Measurements from ENCODE around the gene AGPS. TPM values are rescaled to one million over a fixed set of nuclear protein-coding genes. Genes with fewer than 3 reads are reported as not detected.
"Not testable (repeated sequence)": the region's sequence is repeated elsewhere in the genome, so short reads cannot be mapped to it uniquely, and the experiment has no call there.

Gene AGPS
- total RNA-seq, 3 donors from 2014 or later (not counting 1 experiment from before 2014, with no cell fraction given) = 27.4 to 36.0 (median 35.6) TPM

DNA sequence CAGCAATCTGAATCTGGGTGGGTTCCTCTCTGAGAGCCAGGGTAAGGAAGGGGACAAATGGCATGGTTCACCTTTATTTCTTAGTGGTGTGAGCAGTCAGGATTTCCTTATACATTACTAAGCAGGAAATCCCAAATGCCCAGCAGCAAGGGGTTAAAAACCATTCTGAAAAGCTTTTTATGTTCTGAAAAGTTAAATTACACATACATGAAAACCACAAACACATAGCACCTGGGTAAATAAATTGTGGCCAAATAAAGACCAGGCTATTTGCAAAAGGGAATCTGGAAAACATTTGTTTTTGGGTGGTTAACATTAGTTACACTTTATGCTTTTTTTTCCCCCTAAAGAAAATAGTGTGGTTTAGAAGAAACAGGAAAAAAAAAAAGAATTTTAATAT is 156.1 kb downstream of the AGPS start:
- Mint-ChIP-seq H3K4me1 (peaks cover 12 to 13% of the 10 kb centered on the region in 2 donors), H3K36me3 (peaks cover 9% of the 10 kb centered on the region), H3K27ac (peak overlapping the region in 1 of 2 donors; percentile 25), H3K4me3 (no peak overlapping the region), H3K27me3 (ENCODE audit: low read depth in 2 of 2) (no peaks in the 10 kb centered on the region), H3K9me3 (no peaks in the 10 kb centered on the region)
- TF ChIP-seq, protein P1, sequence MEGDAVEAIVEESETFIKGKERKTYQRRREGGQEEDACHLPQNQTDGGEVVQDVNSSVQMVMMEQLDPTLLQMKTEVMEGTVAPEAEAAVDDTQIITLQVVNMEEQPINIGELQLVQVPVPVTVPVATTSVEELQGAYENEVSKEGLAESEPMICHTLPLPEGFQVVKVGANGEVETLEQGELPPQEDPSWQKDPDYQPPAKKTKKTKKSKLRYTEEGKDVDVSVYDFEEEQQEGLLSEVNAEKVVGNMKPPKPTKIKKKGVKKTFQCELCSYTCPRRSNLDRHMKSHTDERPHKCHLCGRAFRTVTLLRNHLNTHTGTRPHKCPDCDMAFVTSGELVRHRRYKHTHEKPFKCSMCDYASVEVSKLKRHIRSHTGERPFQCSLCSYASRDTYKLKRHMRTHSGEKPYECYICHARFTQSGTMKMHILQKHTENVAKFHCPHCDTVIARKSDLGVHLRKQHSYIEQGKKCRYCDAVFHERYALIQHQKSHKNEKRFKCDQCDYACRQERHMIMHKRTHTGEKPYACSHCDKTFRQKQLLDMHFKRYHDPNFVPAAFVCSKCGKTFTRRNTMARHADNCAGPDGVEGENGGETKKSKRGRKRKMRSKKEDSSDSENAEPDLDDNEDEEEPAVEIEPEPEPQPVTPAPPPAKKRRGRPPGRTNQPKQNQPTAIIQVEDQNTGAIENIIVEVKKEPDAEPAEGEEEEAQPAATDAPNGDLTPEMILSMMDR (IDR thresholded peaks at IDR 0.05) = no peak
- Histone ChIP-seq H3K4me3 (ENCODE audit: low read length) (no peak overlapping the region), H3K4me1 (ENCODE audit: control insufficient read depth, insufficient read depth, low read length) (peaks cover 13% of the 10 kb centered on the region), H3K27ac (ENCODE audit: low read length) (no peak overlapping the region), H3K27me3 (ENCODE audit: control insufficient read depth, insufficient read depth, low read length) (no peaks in the 10 kb centered on the region), H3K36me3 (ENCODE audit: control insufficient read depth, insufficient read depth, low read length) (no peaks in the 10 kb centered on the region), H3K9me3 (ENCODE audit: control insufficient read depth, insufficient read depth, low read length) (no peaks in the 10 kb centered on the region)
- ATAC-seq (no peak), DNase-seq (no peak)
- intact Hi-C loops (cut with micrococcal nuclease) = no loop called here

DNA sequence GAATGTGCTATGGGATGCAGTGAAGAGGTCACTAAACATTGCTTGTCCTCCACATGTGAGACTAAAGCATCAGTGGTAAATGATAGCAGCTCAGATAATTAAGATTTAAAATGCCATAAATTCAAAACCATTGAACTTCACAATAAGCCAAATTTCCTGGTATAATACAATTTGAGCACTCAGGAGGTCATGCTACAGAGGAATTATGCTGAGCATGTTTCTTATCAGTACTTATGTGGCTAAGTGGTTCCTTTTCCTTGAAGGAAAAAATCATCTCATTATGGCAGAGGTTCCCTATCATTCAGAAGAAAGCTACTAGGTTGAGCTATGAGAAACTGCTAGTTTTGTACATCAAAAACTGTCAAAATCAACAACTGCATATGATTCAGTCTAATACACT is 156.6 kb downstream of the AGPS start:
- intact Hi-C loops (cut with micrococcal nuclease) = no loop called here
- H3K27ac Mint-ChIP-seq = peak overlapping the region; percentile 6 to 25

DNA sequence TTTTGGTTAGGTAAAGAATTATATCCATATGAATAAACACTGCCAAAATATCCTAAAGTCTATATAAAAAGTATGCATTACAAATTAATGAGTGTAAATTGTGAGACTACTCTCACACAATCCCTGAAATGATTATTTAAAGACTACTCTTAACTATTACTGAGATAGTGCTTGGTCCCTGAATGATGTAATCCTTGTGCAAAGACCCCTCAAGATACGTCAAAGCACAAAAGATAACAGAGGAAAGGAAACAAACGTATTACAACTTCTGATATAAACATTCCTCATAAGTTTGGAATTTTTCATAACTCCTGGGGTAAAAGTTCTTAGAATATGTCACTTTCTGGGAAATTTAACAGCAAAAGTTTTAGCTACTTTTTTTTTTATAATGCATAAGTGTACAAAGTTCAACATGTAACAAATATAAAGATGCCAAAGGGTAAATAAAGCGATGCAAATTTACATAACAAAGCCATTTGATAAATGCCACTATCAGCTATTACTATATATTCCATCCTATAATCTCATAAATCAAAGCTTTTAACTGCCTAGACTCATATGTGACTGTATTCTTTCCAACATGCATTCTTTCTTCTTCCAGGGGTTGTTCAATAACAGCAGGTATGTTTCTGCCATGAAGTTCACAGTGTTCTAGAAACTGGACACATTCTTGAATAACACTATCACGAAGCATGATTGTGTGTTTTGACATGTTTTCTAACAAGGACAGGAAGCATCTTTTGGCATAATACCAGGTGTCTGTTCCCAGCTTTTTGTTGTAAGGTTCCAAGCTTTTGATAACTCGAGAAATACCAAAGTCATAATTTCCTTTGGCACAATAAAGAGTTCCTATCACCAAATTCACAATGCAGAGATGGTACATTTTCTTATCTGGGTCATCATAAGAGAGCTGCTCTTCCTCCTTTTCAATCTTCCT is 158.0 kb downstream of the AGPS start:
- H3K27ac ChIP-seq (ENCODE audit: low read length) = no peak overlapping the region
- no peak for ATAC-seq
- Mint-ChIP-seq H3K36me3 (peaks cover 9% of the 10 kb centered on the region), H3K4me1 (peaks cover 12 to 13% of the 10 kb centered on the region in 2 donors), H3K27ac (no peak overlapping the region), H3K4me3 (no peak overlapping the region), H3K27me3 (ENCODE audit: low read depth in 2 of 2) (no peaks in the 10 kb centered on the region), H3K9me3 (no peaks in the 10 kb centered on the region)
- intact Hi-C loops (cut with micrococcal nuclease) = loop anchor here (10.0 kb wide), 1 partner anchor 386 kb away; no protein-coding TSS in a partner anchor
- H3K9me3 ChIP-seq (ENCODE audit: control insufficient read depth, insufficient read depth, low read length) = no peaks in the 10 kb centered on the region
- H3K27me3 ChIP-seq (ENCODE audit: control insufficient read depth, insufficient read depth, low read length) = no peaks in the 10 kb centered on the region
- TF ChIP-seq, protein P1 (IDR thresholded peaks at IDR 0.05) = no peak
- DNase-seq = no peak
- H3K4me3 ChIP-seq (ENCODE audit: low read length) = no peak overlapping the region
- no peaks in the 10 kb centered on the region for H3K36me3 ChIP-seq (ENCODE audit: control insufficient read depth, insufficient read depth, low read length)
- WGBS (ENCODE audit: insufficient coverage) = 95% methylated on average over 3 of the region's 5 CpGs
- H3K4me1 ChIP-seq (ENCODE audit: control insufficient read depth, insufficient read depth, low read length) = peaks cover 13% of the 10 kb centered on the region

More for the DNA sequence above, 156.6 kb downstream of the AGPS start:
- H3K27me3 ChIP-seq (ENCODE audit: control insufficient read depth, insufficient read depth, low read length) = no peaks in the 10 kb centered on the region
- H3K4me3 Mint-ChIP-seq = no peak overlapping the region
- ATAC-seq (no peak), DNase-seq (no peak)
- peaks cover 12 to 13% of the 10 kb centered on the region in 2 donors for H3K4me1 Mint-ChIP-seq
- H3K9me3 ChIP-seq (ENCODE audit: control insufficient read depth, insufficient read depth, low read length) = no peaks in the 10 kb centered on the region
- no peaks in the 10 kb centered on the region for H3K27me3 Mint-ChIP-seq (ENCODE audit: low read depth in 2 of 2)
- H3K36me3 Mint-ChIP-seq = peaks cover 9% of the 10 kb centered on the region
- TF ChIP-seq, protein P1 (IDR thresholded peaks at IDR 0.05) = no peak
- H3K36me3 ChIP-seq (ENCODE audit: control insufficient read depth, insufficient read depth, low read length) = no peaks in the 10 kb centered on the region
- no peaks in the 10 kb centered on the region for H3K9me3 Mint-ChIP-seq
- no peak overlapping the region for H3K4me3 ChIP-seq (ENCODE audit: low read length)
- H3K4me1 ChIP-seq (ENCODE audit: control insufficient read depth, insufficient read depth, low read length) = peaks cover 13% of the 10 kb centered on the region
- no peak overlapping the region for H3K27ac ChIP-seq (ENCODE audit: low read length)

DNA sequence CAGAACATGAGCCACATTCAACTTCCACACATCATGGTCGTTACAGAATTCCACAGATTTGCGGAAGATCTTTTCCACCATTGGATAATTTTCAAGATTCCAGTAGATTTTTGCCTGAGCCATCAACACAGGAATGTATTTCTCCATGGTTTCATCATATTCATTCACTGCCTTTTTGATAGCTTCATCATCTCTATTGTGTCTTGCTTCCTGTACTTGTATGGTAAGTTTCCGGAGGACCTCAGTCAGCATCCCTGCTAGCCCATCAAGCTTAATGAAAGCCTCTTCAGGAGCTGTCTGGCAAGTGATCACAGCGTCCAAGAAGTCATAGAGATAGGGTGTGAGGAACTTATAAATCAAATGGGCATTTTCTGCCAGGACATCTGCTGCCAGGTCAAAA is 158.8 kb downstream of the AGPS start:
- H3K4me1 Mint-ChIP-seq = peaks cover 12 to 13% of the 10 kb centered on the region in 2 donors
- not testable (repeated sequence) for H3K27ac ChIP-seq (ENCODE audit: low read length); DNase-seq; H3K9me3 ChIP-seq (ENCODE audit: control insufficient read depth, insufficient read depth, low read length); H3K36me3 Mint-ChIP-seq; H3K27me3 Mint-ChIP-seq (ENCODE audit: low read depth in 2 of 2); H3K4me3 ChIP-seq (ENCODE audit: low read length); H3K9me3 Mint-ChIP-seq; H3K36me3 ChIP-seq (ENCODE audit: control insufficient read depth, insufficient read depth, low read length); ATAC-seq; H3K27me3 ChIP-seq (ENCODE audit: control insufficient read depth, insufficient read depth, low read length)
- intact Hi-C loops (cut with micrococcal nuclease) = loop anchor here (10.0 kb wide), 1 partner anchor 387 kb away; no protein-coding TSS in a partner anchor
- peaks cover 13% of the 10 kb centered on the region for H3K4me1 ChIP-seq (ENCODE audit: control insufficient read depth, insufficient read depth, low read length)
- H3K27ac Mint-ChIP-seq = peak overlapping the region; percentile 98 to 100
- peak overlapping the region; percentile 59 for H3K4me3 Mint-ChIP-seq
- 97% methylated on average over 4 of the region's 4 CpGs for WGBS (ENCODE audit: insufficient coverage)

All from natural killer cell (primary cell).